K562 (cell line): ENCODE measurements around the gene FEM1B. TPM values are rescaled to one million over a fixed set of nuclear protein-coding genes. Genes with fewer than 3 reads are reported as not detected.

Experiments
- ARHGAP35 ChIP-seq: fragments of 450-650 bp; IDR thresholded peaks from 2 replicates; pipeline ENCODE4 v1.6.1; 2018; ENCODE audit not compliant: partially characterized antibody
- BACH1 ChIP-seq: fragments of 200-800 bp; sonication (Bioruptor generic); IDR thresholded peaks from 2 replicates; pipeline ENCODE4 v1.6.1; 2016; ENCODE audit warnings: missing genetic modification characterization, missing compliant biosample characterization
- BDP1 ChIP-seq: IDR thresholded peaks from 3 replicates; pipeline ENCODE4 v1.6.1; 2011; ENCODE audit not compliant: insufficient read length, insufficient read depth
- HMG20A ChIP-seq: fragments of 450-650 bp; formaldehyde crosslinking; conservative IDR thresholded peaks from 2 replicates; pipeline ENCODE4 v1.4.0; 2020; ENCODE audit warnings: mild to moderate bottlenecking, mixed read lengths
- HNRNPLL ChIP-seq: fragments of 200-400 bp; formaldehyde crosslinking; IDR thresholded peaks from 2 replicates; pipeline ENCODE4 v1.6.1; 2017; ENCODE audit warnings: low read length, low read depth, mild to moderate bottlenecking; ENCODE audit not compliant: poor library complexity, severe bottlenecking
- KDM1A ChIP-seq, 2 experiments: fragments of 450-650 bp; IDR thresholded peaks; 2 replicates each; pipeline ENCODE4 v1.6.1; 2016; ENCODE audit warnings: mild to moderate bottlenecking in 2 of 2
- MIER1 ChIP-seq: fragments of 450-650 bp; IDR thresholded peaks from 2 replicates; pipeline ENCODE4 v1.6.1; 2016; ENCODE audit warnings: antibody characterized with exemption, mild to moderate bottlenecking, low read depth
- PHTF2 ChIP-seq: fragments of 250-450 bp; sonication (Bioruptor Pico); IDR thresholded peaks from 2 replicates; pipeline ENCODE4 v1.5.0; 2021; ENCODE audit warnings: mild to moderate bottlenecking
- PML ChIP-seq: IDR thresholded peaks from 2 replicates; pipeline ENCODE4 v1.6.1; 2012; ENCODE audit warnings: low read length, inconsistent platforms
- SMC3 ChIP-seq: conservative IDR thresholded peaks from 2 replicates; pipeline ENCODE4 v1.6.1; 2011; ENCODE audit warnings: low read depth, low read length, improper control_type of control experiment; ENCODE audit not compliant: insufficient read depth
- TCF7L2 ChIP-seq: fragments of 150-350 bp; IDR thresholded peaks from 2 replicates; pipeline ENCODE4 v1.6.1; 2016; ENCODE audit warnings: low read depth, mild to moderate bottlenecking, low read length, moderate library complexity
- ZFP36 ChIP-seq: fragments of 150-350 bp; IDR thresholded peaks from 2 replicates; pipeline ENCODE4 v1.6.1; 2018; ENCODE audit warnings: low read length, low read depth; ENCODE audit not compliant: partially characterized antibody
- ZNF140 ChIP-seq: fragments of 250-450 bp; sonication (Bioruptor Pico); IDR thresholded peaks from 2 replicates; pipeline ENCODE4 v1.8.0; 2021; ENCODE audit warnings: moderate library complexity, mild to moderate bottlenecking, inconsistent platforms
- ZNF551 ChIP-seq: fragments of 250-450 bp; sonication (Bioruptor Pico); IDR thresholded peaks from 2 replicates; pipeline ENCODE4 v1.5.0; 2021; ENCODE audit warnings: mild to moderate bottlenecking, moderate library complexity
- polyA plus RNA-seq, 8 experiments: library from polyadenylated mRNA; depleted of rRNA in 4 of 8; stranded (reverse) in 5 of 8; unstranded in 3 of 8; fragments of >200 nt; fragmentation: Nextera tagmentation in 2 of 8; fragmentation: Illumina TruSeq in 1 of 8; extraction: Ambion mirVana in 2 of 8; extraction: Trizol in 1 of 8; gene quantifications; 2 replicates each; pipeline versions ENCODE4 v1.2.1 to v1.2.3, GENCODE V29; 2011 to 2014; ENCODE audit warnings: inconsistent platforms in 1 of 8, missing spikeins in 1 of 8
- total RNA-seq, 7 experiments: library from RNA; depleted of rRNA in 6 of 7; stranded (reverse); fragments of >200 nt in 6 of 7; fragmentation: Illumina TruSeq in 2 of 7; extraction: Trizol in 2 of 7; gene quantifications; 2 replicates each; pipeline versions ENCODE4 v1.2.1 to v1.2.3, GENCODE V29; 2011 to 2021; ENCODE audit warnings: low replicate concordance in 1 of 7
- TF ChIP-seq, protein P1 (sequence below): fragments of 250-450 bp; sonication (Bioruptor Pico); IDR thresholded peaks from 2 replicates; pipeline ENCODE4 v1.6.1; 2021; ENCODE audit warnings: mild to moderate bottlenecking
- TF ChIP-seq, protein P2 (sequence below): IDR thresholded peaks from 2 replicates; pipeline ENCODE4 v1.6.1; 2011; ENCODE audit warnings: borderline replicate concordance, low read depth, mild to moderate bottlenecking, moderate library complexity, low read length; ENCODE audit not compliant: insufficient read depth, poor library complexity, severe bottlenecking
- TF ChIP-seq, protein P3 (sequence below): conservative IDR thresholded peaks from 2 replicates; pipeline ENCODE4 v1.6.1; 2011; ENCODE audit warnings: low read depth, mild to moderate bottlenecking, low read length; ENCODE audit not compliant: control insufficient read depth
- TF ChIP-seq, protein P4 (sequence below): IDR thresholded peaks from 2 replicates; pipeline ENCODE4 v1.6.1; 2012; ENCODE audit warnings: low read depth, low read length, improper control_type of control experiment, borderline replicate concordance
- TF ChIP-seq, protein P5 (sequence below): fragments of 450-650 bp; conservative IDR thresholded peaks from 2 replicates; pipeline ENCODE4 v1.6.1; 2016; ENCODE audit warnings: missing genetic modification characterization, low read depth, mild to moderate bottlenecking, control low read depth, missing compliant biosample characterization
- TF ChIP-seq, protein P6 (sequence below): sonication (generic); formaldehyde crosslinking; IDR thresholded peaks from 2 replicates; pipeline ENCODE4 v1.5.0; 2020; ENCODE audit warnings: missing genetic modification reagents

FEM1B gene
- total and polyA plus RNA-seq, 9 of the 15 experiments (the other 6 are each of a cell fraction or from before 2014, with no cell fraction given), result 5.9 to 61.6 (median 20.1) TPM

DNA sequence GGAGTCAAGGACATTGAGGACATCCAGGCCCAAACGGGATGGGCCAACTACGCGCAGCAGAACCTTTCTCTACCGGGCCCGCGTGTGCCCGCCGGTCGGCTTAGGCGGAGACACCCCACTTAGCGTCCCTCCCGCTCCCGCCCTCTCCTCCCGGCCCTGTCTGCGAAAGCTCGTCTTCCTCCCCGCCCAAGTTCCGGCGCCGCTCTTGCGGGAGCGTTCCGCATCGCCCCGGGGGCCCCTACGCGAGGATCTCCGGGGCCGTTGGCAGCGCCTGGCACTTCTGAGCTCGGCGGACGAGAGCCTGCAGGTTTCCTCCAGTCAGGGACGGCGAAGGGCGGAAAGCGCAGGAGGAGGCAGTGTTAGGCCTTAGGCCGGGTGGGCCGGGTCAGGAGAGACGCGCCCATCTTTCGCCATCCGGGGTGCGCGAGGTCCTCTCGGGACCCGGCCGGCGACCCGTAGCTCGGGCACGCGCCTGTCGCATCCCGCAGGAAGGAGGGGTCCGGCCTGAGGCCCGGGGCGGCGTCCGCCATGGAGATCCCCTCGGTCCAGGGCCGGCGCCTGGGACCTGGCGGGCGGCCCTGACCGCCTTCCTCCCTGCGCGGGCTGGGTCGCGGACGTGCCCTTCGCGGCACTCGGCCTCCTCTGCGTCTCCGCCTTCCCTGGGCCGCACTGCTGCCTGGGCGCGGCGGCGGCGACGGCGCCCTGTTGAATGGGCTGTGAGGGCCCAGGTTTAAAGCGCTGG is at the start of gene FEM1B (continued):
- TF ChIP-seq PML (peak; percentile 26; the same call in 1 of the 2 replicates), ZFP36 (no peak), HMG20A (CRISPR knock-in tag) (no peak), TCF7L2 (no peak), PHTF2 (CRISPR knock-in tag) (no peak), BDP1 (no peak), HNRNPLL (peak; percentile 73), BACH1 (no peak; the same call in 1 of the 2 replicates), ARHGAP35 (no peak), SMC3 (no peak), KDM1A (IDR thresholded peaks at IDR 0.05) (no peak), ZNF551 (no peak), ZNF140 (CRISPR knock-in tag) (no peak), MIER1 (0 out of 2 replicates have a peak, but pooled peaks have one; percentile 59)
- TF ChIP-seq, protein P1, sequence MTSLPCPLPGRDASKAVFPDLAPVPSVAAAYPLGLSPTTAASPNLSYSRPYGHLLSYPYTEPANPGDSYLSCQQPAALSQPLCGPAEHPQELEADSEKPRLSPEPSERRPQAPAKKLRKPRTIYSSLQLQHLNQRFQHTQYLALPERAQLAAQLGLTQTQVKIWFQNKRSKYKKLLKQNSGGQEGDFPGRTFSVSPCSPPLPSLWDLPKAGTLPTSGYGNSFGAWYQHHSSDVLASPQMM (CRISPR knock-in tag), result no peak
- TF ChIP-seq, protein P2, sequence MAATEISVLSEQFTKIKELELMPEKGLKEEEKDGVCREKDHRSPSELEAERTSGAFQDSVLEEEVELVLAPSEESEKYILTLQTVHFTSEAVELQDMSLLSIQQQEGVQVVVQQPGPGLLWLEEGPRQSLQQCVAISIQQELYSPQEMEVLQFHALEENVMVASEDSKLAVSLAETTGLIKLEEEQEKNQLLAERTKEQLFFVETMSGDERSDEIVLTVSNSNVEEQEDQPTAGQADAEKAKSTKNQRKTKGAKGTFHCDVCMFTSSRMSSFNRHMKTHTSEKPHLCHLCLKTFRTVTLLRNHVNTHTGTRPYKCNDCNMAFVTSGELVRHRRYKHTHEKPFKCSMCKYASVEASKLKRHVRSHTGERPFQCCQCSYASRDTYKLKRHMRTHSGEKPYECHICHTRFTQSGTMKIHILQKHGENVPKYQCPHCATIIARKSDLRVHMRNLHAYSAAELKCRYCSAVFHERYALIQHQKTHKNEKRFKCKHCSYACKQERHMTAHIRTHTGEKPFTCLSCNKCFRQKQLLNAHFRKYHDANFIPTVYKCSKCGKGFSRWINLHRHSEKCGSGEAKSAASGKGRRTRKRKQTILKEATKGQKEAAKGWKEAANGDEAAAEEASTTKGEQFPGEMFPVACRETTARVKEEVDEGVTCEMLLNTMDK, result no peak
- TF ChIP-seq, protein P3, sequence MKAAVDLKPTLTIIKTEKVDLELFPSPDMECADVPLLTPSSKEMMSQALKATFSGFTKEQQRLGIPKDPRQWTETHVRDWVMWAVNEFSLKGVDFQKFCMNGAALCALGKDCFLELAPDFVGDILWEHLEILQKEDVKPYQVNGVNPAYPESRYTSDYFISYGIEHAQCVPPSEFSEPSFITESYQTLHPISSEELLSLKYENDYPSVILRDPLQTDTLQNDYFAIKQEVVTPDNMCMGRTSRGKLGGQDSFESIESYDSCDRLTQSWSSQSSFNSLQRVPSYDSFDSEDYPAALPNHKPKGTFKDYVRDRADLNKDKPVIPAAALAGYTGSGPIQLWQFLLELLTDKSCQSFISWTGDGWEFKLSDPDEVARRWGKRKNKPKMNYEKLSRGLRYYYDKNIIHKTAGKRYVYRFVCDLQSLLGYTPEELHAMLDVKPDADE, result peak; percentile 52
- TF ChIP-seq, protein P4, sequence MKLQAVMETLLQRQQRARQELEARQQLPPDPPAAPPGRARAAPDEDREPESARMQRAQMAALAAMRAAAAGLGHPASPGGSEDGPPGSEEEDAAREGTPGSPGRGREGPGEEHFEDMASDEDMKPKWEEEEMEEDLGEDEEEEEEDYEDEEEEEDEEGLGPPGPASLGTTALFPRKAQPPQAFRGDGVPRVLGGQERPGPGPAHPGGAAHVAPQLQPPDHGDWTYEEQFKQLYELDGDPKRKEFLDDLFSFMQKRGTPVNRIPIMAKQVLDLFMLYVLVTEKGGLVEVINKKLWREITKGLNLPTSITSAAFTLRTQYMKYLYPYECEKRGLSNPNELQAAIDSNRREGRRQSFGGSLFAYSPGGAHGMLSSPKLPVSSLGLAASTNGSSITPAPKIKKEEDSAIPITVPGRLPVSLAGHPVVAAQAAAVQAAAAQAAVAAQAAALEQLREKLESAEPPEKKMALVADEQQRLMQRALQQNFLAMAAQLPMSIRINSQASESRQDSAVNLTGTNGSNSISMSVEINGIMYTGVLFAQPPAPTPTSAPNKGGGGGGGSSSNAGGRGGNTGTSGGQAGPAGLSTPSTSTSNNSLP, result no peak
- TF ChIP-seq, protein P5, sequence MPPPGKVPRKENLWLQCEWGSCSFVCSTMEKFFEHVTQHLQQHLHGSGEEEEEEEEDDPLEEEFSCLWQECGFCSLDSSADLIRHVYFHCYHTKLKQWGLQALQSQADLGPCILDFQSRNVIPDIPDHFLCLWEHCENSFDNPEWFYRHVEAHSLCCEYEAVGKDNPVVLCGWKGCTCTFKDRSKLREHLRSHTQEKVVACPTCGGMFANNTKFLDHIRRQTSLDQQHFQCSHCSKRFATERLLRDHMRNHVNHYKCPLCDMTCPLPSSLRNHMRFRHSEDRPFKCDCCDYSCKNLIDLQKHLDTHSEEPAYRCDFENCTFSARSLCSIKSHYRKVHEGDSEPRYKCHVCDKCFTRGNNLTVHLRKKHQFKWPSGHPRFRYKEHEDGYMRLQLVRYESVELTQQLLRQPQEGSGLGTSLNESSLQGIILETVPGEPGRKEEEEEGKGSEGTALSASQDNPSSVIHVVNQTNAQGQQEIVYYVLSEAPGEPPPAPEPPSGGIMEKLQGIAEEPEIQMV (tag), result no peak; the same call in 1 of the 2 replicates
- TF ChIP-seq, protein P6, sequence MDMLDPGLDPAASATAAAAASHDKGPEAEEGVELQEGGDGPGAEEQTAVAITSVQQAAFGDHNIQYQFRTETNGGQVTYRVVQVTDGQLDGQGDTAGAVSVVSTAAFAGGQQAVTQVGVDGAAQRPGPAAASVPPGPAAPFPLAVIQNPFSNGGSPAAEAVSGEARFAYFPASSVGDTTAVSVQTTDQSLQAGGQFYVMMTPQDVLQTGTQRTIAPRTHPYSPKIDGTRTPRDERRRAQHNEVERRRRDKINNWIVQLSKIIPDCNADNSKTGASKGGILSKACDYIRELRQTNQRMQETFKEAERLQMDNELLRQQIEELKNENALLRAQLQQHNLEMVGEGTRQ (CRISPR knock-in tag), result no peak
